SKM-1 (cell line): ENCODE data around the gene TMEM52B.

Experiments
- DNase-seq: peaks from one replicate; lab custom pipeline; 2025; ENCODE audit not compliant: unreplicated experiment; lab: John Stamatoyannopoulos, UW

TMEM52B gene

GRCh38 chr12:10178821-10179220, at the start of gene TMEM52B:
TSS of gene TMEM52B (plus strand) at chr12:10179032. CDS start at chr12:10179575, 543 bp downstream.
- DNase-seq, result no peak

GRCh38 chr12:10130042-10130441, 48.8 kb upstream of the TMEM52B start, which contains the start of gene CLEC7A:
TSS of gene CLEC7A (minus strand) at chr12:10130199. CDS start at chr12:10130082, 117 bp downstream.
- peak; percentile 32 for DNase-seq

GRCh38 chr12:10131111-10131690, 47.6 kb upstream of the TMEM52B start:
- peak; percentile 45 for DNase-seq

GRCh38 chr12:10132850-10133370, 45.9 kb upstream of the TMEM52B start:
- DNase-seq, result no peak

GRCh38 chr12:10135126-10135525, 43.7 kb upstream of the TMEM52B start:
- DNase-seq, result no peak

- no peak for DNase-seq
Observed at GRCh38 chr12:10136637-10137205, 42.1 kb upstream of the TMEM52B start.

GRCh38 chr12:10140001-10140400, 38.8 kb upstream of the TMEM52B start:
- DNase-seq, result peak; percentile 23

GRCh38 chr12:10142976-10143589, 35.7 kb upstream of the TMEM52B start:
- DNase-seq, result no peak

- DNase-seq, result no peak
Observed at GRCh38 chr12:10147714-10148403, 31.0 kb upstream of the TMEM52B start.

- DNase-seq, result no peak
Observed at GRCh38 chr12:10151621-10152020, 27.2 kb upstream of the TMEM52B start.

GRCh38 chr12:10153271-10154144, 25.3 kb upstream of the TMEM52B start:
- peak; percentile 34 for DNase-seq

GRCh38 chr12:10154145-10154496, 24.7 kb upstream of the TMEM52B start:
- no peak for DNase-seq

GRCh38 chr12:10155966-10156365, 22.9 kb upstream of the TMEM52B start:
- DNase-seq, result no peak

- no peak for DNase-seq
Observed at GRCh38 chr12:10158406-10158805, 20.4 kb upstream of the TMEM52B start.

- no peak for DNase-seq
Observed at GRCh38 chr12:10159280-10159679, 19.6 kb upstream of the TMEM52B start.

- no peak for DNase-seq
Observed at GRCh38 chr12:10160617-10161385, 18.0 kb upstream of the TMEM52B start.

GRCh38 chr12:10163084-10163483, 15.7 kb upstream of the TMEM52B start:
- DNase-seq, result no peak

- no peak for DNase-seq
Observed at GRCh38 chr12:10165421-10165820, 13.4 kb upstream of the TMEM52B start.

- peak; percentile 51 for DNase-seq
Observed at GRCh38 chr12:10167599-10167998, 11.2 kb upstream of the TMEM52B start.

- DNase-seq, result no peak
Observed at GRCh38 chr12:10169104-10169503, 9.7 kb upstream of the TMEM52B start.
